WI38 (cell line): Measurements from ENCODE around the gene SPATA31D1.
"Not testable (repeated sequence)": the region's sequence is repeated elsewhere in the genome, so short reads cannot be mapped to it uniquely, and the experiment has no call there.

ENCODE experiments used
- H3K4me3 ChIP-seq: 2 replicates; pipeline ENCODE4 v1.5.1; 2011; ENCODE audit warnings: low read depth, mild to moderate bottlenecking, control low read depth, low read length
- TF ChIP-seq, protein P1 (sequence below): IDR thresholded peaks from 2 replicates; pipeline ENCODE4 v1.5.1; 2012; ENCODE audit warnings: low read depth, mild to moderate bottlenecking, control low read depth, low read length

Gene SPATA31D1

GRCh38 chr9:81988472-81988871, at the start of gene SPATA31D1:
SPATA31D1 (plus strand) TSS chr9:81988772; CDS start chr9:81988819, 47 bp downstream.
- H3K4me3 ChIP-seq: not testable (repeated sequence)

DNA sequence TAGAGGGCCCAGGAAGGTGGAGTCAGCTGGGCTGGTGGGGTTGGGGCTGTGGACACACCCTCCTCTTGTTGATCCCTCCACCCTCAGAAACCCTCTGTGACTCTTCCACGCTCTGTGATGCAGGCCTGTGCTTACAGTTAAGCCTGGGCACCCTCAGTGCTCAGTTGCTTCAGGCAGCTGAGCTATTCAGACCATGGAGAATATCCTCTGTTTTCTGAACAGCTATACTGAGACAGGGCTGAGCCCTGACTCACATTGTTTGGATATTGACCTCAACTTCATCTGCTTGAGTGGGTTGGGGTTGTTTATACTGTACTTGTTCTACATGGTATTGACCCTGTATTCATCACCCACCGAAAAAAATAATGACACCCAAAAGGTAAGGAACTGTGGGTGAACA, 45.2 kb upstream of the SPATA31D1 start, which contains the start of gene SPATA31D3:
SPATA31D3 (plus strand) TSS at position 108 of the 400 bp plus-strand sequence; CDS start at position 194, 86 bp downstream.
- H3K4me3 ChIP-seq: not testable (repeated sequence)

DNA sequence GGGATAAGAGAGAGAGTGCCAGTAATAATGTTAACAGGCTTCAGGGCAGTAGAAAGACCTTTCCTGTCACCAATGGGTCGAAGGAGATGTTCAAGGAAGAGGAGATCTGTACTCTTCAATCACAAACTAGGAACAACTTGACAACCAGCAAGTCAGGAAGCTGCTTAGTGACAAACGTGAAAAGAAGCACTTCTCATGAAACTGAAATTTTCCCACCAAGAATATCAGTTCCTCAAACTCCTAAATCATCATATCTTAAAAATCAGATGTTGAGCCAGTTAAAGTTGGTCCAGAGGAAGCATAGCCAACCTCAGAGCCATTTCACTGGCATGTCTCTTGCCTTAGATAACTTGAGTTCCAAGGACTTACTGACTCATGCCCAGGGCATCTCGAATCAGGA, 39.9 kb upstream of the SPATA31D1 start:
- not testable (repeated sequence) for H3K4me3 ChIP-seq

DNA sequence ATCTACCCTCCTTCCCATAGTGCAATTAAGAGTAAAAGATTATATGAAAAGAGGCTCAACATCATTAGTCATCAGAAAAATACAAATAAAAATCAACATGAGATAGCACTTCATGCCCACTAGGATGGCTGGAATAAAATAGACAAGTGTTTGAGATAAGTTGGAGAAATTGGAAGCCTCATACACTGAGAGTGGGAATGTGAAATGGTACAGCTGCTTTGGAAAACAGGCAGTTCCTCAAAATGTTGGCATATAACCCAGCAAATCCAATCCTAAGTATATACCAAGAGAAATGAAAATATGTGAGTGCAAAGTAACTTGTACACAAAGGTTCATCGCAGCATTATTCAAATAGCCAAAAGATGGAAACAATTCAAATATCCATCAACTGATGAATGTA, 35.5 kb upstream of the SPATA31D1 start:
- TF ChIP-seq, protein P1, sequence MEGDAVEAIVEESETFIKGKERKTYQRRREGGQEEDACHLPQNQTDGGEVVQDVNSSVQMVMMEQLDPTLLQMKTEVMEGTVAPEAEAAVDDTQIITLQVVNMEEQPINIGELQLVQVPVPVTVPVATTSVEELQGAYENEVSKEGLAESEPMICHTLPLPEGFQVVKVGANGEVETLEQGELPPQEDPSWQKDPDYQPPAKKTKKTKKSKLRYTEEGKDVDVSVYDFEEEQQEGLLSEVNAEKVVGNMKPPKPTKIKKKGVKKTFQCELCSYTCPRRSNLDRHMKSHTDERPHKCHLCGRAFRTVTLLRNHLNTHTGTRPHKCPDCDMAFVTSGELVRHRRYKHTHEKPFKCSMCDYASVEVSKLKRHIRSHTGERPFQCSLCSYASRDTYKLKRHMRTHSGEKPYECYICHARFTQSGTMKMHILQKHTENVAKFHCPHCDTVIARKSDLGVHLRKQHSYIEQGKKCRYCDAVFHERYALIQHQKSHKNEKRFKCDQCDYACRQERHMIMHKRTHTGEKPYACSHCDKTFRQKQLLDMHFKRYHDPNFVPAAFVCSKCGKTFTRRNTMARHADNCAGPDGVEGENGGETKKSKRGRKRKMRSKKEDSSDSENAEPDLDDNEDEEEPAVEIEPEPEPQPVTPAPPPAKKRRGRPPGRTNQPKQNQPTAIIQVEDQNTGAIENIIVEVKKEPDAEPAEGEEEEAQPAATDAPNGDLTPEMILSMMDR: no peak
- no peak overlapping the region for H3K4me3 ChIP-seq

DNA sequence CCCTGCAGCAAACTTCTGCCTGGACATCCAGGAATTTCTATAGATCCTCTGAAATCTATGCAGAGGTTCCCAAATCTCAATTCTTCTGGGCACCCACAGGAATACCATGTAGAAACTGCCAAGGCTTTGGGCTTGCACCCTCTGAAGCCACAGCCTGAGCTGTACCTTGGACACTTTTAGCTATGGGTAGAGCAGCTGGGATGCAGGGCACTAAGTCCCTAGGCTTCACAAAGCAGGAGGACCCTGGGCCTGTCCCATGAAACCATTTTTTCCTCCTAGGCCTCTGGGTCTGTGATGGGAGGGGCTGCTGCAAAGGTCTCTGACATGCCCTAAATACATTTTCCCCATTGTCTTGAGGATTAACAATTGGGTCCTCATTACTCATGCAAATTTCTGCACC, 32.9 kb upstream of the SPATA31D1 start:
- TF ChIP-seq, protein P1: no peak
- no peak overlapping the region for H3K4me3 ChIP-seq

DNA sequence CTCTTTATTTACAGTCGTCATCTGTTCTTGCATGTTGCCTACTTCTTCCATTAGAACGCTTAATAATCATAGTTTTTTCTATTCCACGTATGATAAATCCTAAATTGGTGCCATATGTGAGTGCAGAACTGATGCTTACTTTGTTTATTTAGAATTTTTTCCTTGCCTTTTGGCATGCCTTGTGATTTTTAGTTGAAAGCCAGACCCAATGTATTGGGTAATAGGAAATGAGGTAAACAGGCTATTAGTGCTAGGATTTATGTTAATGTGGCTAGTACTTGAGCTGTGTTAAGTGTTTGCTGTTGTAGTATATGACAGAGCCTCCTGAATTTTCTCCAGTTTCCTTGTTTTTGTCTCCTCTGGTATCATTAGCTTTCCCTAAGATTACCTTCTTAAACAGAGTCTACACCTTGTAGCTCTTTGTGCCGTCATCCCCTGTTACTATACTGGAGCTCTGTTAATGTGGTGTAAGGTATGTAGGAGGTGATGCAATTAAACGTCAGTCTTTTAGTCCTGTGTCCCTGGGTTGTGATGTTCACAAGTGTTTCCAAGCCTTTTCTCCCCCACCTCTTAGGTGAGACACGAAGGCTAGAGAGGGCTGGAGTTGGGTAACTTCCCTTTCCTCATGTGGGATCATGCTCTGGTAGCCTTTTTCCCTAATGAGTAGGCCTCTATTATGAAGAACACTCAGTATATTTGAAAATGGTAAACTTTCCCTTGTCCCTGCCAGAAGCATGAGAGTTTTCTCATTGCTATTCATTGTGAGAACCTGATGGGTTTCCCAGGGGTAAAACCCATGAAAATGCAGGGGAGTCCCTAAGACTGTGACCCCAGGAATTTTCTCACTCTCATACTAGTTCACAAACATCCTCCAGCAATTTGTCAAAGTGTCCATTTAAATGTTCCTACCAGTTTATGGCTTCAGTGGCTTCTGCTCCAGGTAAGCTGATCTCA, 24.1 kb upstream of the SPATA31D1 start:
- TF ChIP-seq, protein P1: no peak

DNA sequence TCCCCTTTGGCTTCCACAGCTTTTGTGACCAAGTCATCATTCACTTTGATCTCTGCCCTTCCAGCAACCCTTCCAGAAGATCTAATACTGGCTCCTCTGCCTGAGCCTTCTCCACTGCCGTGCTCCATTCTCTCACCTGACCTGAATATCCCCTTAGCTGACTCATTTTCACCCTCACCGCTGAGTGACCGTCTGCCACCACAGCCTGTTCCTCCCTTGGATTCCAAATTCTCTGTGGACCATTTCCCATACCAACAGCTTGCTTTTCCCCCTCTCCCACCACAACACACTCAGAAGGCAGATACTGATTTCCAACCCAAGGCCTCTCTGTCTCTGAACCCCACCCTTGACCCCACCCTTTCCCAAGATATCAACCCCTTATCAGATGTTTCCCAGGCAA, 20.5 kb upstream of the SPATA31D1 start:
- TF ChIP-seq, protein P1: no peak
- no peak overlapping the region for H3K4me3 ChIP-seq

More for the DNA sequence above, 24.1 kb upstream of the SPATA31D1 start:
- H3K4me3 ChIP-seq: no peak overlapping the region

DNA sequence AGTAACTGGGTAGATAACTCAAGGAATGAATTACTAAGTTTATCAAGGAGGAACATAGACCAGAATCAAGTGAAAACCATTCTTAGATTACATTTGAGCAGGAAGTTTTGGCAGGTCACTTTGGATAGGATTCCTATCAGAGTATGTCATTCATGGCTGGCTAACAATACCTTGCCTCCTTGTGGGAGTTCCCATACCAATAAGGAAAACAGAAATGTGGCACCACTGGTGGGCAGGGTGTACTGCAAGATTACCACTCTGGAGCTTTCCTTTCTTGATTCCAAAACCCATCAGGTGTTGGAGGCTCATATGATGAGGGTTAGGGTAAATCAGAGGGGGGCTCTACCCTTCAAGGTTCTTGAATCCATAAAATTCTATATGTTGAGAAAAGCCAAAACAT, 18.6 kb upstream of the SPATA31D1 start:
- TF ChIP-seq, protein P1: no peak
- no peak overlapping the region for H3K4me3 ChIP-seq

DNA sequence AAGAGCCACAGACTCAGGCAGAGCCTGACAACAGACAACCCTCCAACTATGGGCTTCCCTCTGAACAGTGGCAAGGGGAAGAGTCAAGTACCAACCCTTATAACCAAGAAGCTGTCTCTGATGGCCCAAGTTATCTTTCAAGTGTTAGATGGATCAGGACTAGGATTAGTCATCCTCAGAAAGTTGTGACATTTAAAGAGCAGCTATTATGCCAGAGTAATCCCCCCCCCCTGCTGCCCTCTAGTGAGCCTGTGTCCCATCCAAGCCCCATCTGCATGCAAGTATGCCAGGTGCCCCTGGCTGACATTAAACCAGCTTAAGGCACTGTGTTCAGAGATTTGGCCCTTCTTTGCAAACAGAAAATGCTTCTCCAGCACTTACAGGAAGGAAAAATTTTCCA, 16.8 kb upstream of the SPATA31D1 start:
- TF ChIP-seq, protein P1: no peak
- H3K4me3 ChIP-seq: no peak overlapping the region
